Measurements from ENCODE around the gene TRAPPC11. TPM values are rescaled to one million over a fixed set of nuclear protein-coding genes. Genes with fewer than 3 reads are reported as not detected.
A peak's percentile ranks its signal among the peaks of the same experiment; 100 is the strongest.

The TRAPPC11 gene
- total and polyA plus RNA-seq, 2 donors (not counting 1 experiment from before 2014, with no cell fraction given), result 36.4 to 46.6 TPM

DNA sequence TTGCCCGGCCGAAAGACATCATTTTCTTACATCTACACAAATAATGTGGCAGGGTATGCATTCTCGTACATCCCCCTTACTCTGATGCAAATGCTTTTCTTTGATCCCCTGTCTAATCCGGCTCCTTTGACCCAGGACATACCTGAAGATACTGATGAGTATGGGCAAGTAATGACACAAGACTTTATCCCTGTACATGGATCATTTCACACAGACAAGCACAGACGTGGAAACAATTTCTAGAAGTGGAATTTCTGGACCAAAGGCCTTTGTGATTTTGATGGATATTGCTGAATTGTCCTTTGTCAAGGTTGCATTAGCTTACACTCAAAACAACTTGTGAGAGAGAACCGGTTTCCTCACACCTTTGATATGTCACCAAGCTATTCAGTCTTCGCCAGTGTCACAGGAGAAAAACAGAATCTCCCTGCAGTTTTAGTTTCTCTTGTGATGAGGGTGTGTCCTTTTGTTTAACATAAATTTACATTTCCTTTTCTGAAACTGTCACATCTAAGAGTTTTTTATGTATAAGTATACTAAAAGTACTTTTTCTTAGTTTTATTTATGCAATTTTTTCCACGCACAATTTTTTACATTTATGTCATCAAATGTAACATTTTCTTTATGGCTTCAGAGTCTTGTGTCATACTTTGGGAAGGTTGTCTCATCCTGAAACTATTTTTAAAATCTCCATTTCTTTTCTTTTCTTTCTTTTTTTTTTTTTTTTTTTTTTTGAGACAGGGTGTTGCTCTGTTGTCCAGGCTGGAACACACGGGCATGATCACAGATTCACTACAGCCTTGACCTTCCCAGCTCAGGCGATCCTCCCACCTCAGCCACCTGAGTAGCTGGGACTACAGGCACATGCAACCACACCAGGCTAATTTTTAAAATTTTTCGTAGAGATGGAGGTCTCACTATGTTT, 25.4 kb upstream of the TRAPPC11 start:
- Histone ChIP-seq H4K20me1 (ENCODE audit: control insufficient read depth, extremely low read depth, insufficient read depth, low read length) (no peaks in the 10 kb centered on the region), H3K36me3 (ENCODE audit: control insufficient read depth, insufficient read depth, low read length) (no peaks in the 10 kb centered on the region), H3K4me1 (ENCODE audit: control insufficient read depth, extremely low read depth, insufficient read depth, low read length) (peaks cover 2% of the 10 kb centered on the region), H3K27me3 (ENCODE audit: control insufficient read depth, insufficient read depth, low read length) (no peaks in the 10 kb centered on the region), H3K79me2 (ENCODE audit: control insufficient read depth, insufficient read depth, low read length) (no peaks in the 10 kb centered on the region), H3K4me2 (ENCODE audit: extremely low read depth, insufficient read depth, low read length) (no peak overlapping the region), H3K4me3 (replicated peaks in 1 of 4; ENCODE audit: control extremely low read depth in 1 of 4, insufficient read depth in 1 of 4, low read depth in 3 of 4, low read length in 4 of 4) (no peak overlapping the region), H3K9ac (ENCODE audit: insufficient read depth, low read length) (no peak overlapping the region), H3K27ac (ENCODE audit: insufficient read depth, low read length) (no peak overlapping the region), H2AFZ (ENCODE audit: low read length) (no peak overlapping the region), H3K9me3 (ENCODE audit: control insufficient read depth, insufficient read depth, low read depth, low read length) (no peaks in the 10 kb centered on the region)
- no peak for TF ChIP-seq EZH2 (IDR thresholded peaks at IDR 0.05; ENCODE audit: low read length, missing control alignments)
- TF ChIP-seq CTCF (conservative IDR thresholded peaks at IDR 0.05 in 1 of 2, IDR thresholded peaks at IDR 0.05 in 1 of 2; ENCODE audit: low read depth in 1 of 2, low read length in 2 of 2), result no peak
- DNase-seq (ENCODE audit: low read depth in 2 of 2), result peak in 1 of 2 donors; percentile 24

- H3K4me2 ChIP-seq (ENCODE audit: extremely low read depth, insufficient read depth, low read length), result no peak overlapping the region
- peaks cover 2% of the 10 kb centered on the region for H3K4me1 ChIP-seq (ENCODE audit: control insufficient read depth, extremely low read depth, insufficient read depth, low read length)
- peak overlapping the region in 1 of 4 experiments; percentile 10 for H3K4me3 ChIP-seq (replicated peaks in 1 of 4; ENCODE audit: control extremely low read depth in 1 of 4, insufficient read depth in 1 of 4, low read depth in 3 of 4, low read length in 4 of 4)
- H3K9ac ChIP-seq (ENCODE audit: insufficient read depth, low read length), result no peak overlapping the region
- TF ChIP-seq CTCF (conservative IDR thresholded peaks at IDR 0.05 in 1 of 2, IDR thresholded peaks at IDR 0.05 in 1 of 2; ENCODE audit: low read depth in 1 of 2, low read length in 2 of 2) (no peak), EZH2 (IDR thresholded peaks at IDR 0.05; ENCODE audit: low read length, missing control alignments) (no peak)
- H4K20me1 ChIP-seq (ENCODE audit: control insufficient read depth, extremely low read depth, insufficient read depth, low read length), result no peaks in the 10 kb centered on the region
- H3K36me3 ChIP-seq (ENCODE audit: control insufficient read depth, insufficient read depth, low read length), result no peaks in the 10 kb centered on the region
- no peaks in the 10 kb centered on the region for H3K79me2 ChIP-seq (ENCODE audit: control insufficient read depth, insufficient read depth, low read length)
- peak overlapping the region; percentile 53 for H2AFZ ChIP-seq (ENCODE audit: low read length)
- H3K27me3 ChIP-seq (ENCODE audit: control insufficient read depth, insufficient read depth, low read length), result no peaks in the 10 kb centered on the region
- DNase-seq (ENCODE audit: low read depth in 2 of 2), result peak in 1 of 2 donors; percentile 31
- H3K9me3 ChIP-seq (ENCODE audit: control insufficient read depth, insufficient read depth, low read depth, low read length), result no peaks in the 10 kb centered on the region
- no peak overlapping the region for H3K27ac ChIP-seq (ENCODE audit: insufficient read depth, low read length)
These were observed 23.8 kb upstream of the TRAPPC11 start for GRCh38 chr4:183635321-183635720.

- peak overlapping the region in 1 of 4 experiments; percentile 10 for H3K4me3 ChIP-seq (replicated peaks in 1 of 4; ENCODE audit: control extremely low read depth in 1 of 4, insufficient read depth in 1 of 4, low read depth in 3 of 4, low read length in 4 of 4)
- no peak for TF ChIP-seq EZH2 (IDR thresholded peaks at IDR 0.05; ENCODE audit: low read length, missing control alignments)
- no peak for TF ChIP-seq CTCF (conservative IDR thresholded peaks at IDR 0.05 in 1 of 2, IDR thresholded peaks at IDR 0.05 in 1 of 2; ENCODE audit: low read depth in 1 of 2, low read length in 2 of 2)
- no peak overlapping the region for H2AFZ ChIP-seq (ENCODE audit: low read length)
- H3K9me3 ChIP-seq (ENCODE audit: control insufficient read depth, insufficient read depth, low read depth, low read length), result no peaks in the 10 kb centered on the region
- H3K27ac ChIP-seq (ENCODE audit: insufficient read depth, low read length), result no peak overlapping the region
- no peaks in the 10 kb centered on the region for H3K36me3 ChIP-seq (ENCODE audit: control insufficient read depth, insufficient read depth, low read length)
- no peak overlapping the region for H3K4me2 ChIP-seq (ENCODE audit: extremely low read depth, insufficient read depth, low read length)
- DNase-seq (ENCODE audit: low read depth in 2 of 2), result peak in 1 of 2 donors; percentile 32
- H3K4me1 ChIP-seq (ENCODE audit: control insufficient read depth, extremely low read depth, insufficient read depth, low read length), result peaks cover 2% of the 10 kb centered on the region
- no peaks in the 10 kb centered on the region for H3K79me2 ChIP-seq (ENCODE audit: control insufficient read depth, insufficient read depth, low read length)
- H4K20me1 ChIP-seq (ENCODE audit: control insufficient read depth, extremely low read depth, insufficient read depth, low read length), result no peaks in the 10 kb centered on the region
- H3K27me3 ChIP-seq (ENCODE audit: control insufficient read depth, insufficient read depth, low read length), result no peaks in the 10 kb centered on the region
- H3K9ac ChIP-seq (ENCODE audit: insufficient read depth, low read length), result no peak overlapping the region
These were observed 23.4 kb upstream of the TRAPPC11 start for GRCh38 chr4:183635741-183636140.

Data from fibroblast of lung (primary cell).